ENCODE data around the gene EFTUD2.

GRCh38 chr17:44859701-44860100 is 39.5 kb downstream of the EFTUD2 start:
- no peak for TF ChIP-seq CTCF (IDR thresholded peaks at IDR 0.05)
- TF ChIP-seq ZFX (IDR thresholded peaks at IDR 0.05; ENCODE audit: borderline replicate concordance) = no peak

Data from 22Rv1 (cell line).